ENCODE results near the gene HTD2.

- TF ChIP-seq EP300 (IDR thresholded peaks at IDR 0.05) (no peak), CTCF (IDR thresholded peaks at IDR 0.05) (no peak), POLR2A (IDR thresholded peaks at IDR 0.05) (no peak)
These were observed 39.1 kb downstream of the HTD2 start for GRCh38 chr3:58345457-58345856.
